Anterior cingulate cortex (tissue), 58 donors: ENCODE results near the gene PSME4.
"Not testable (repeated sequence)": the region's sequence is repeated elsewhere in the genome, so short reads cannot be mapped to it uniquely, and the experiment has no call there.

Source experiments
- DNase-seq, 58 donors: peaks; one replicate each; lab custom pipeline; 2025; lab: John Stamatoyannopoulos, UW

The PSME4 gene

GRCh38 chr2:53886406-53887280 is 84.2 kb downstream of the PSME4 start:
- no peak for DNase-seq

- no peak for DNase-seq
These were observed 85.9 kb downstream of the PSME4 start for GRCh38 chr2:53884883-53885282.

GRCh38 chr2:53881986-53882385 is 88.8 kb downstream of the PSME4 start:
- no peak for DNase-seq

- DNase-seq: no peak
These were observed 89.4 kb downstream of the PSME4 start for GRCh38 chr2:53881360-53881759.

GRCh38 chr2:53880756-53881155 is 90.0 kb downstream of the PSME4 start:
- DNase-seq: no peak

GRCh38 chr2:53877556-53877955 is 93.2 kb downstream of the PSME4 start:
- DNase-seq: no peak

GRCh38 chr2:53877112-53877511 is 93.7 kb downstream of the PSME4 start:
- no peak for DNase-seq

- no peak for DNase-seq
These were observed 96.3 kb downstream of the PSME4 start for GRCh38 chr2:53874401-53874950.

GRCh38 chr2:53867773-53868172 is 103.0 kb downstream of the PSME4 start:
- no peak for DNase-seq

- DNase-seq: no peak
These were observed 103.6 kb downstream of the PSME4 start for GRCh38 chr2:53867169-53867568.

GRCh38 chr2:53865962-53866361 is 104.8 kb downstream of the PSME4 start:
- no peak for DNase-seq

GRCh38 chr2:53865264-53865663 is 105.5 kb downstream of the PSME4 start:
- DNase-seq: no peak

GRCh38 chr2:53863538-53864227 is 107.1 kb downstream of the PSME4 start:
- no peak for DNase-seq

GRCh38 chr2:53861824-53862223 is 109.0 kb downstream of the PSME4 start:
- no peak for DNase-seq

- peak in 57 of 58 donors; percentile 21 to 84 (median 68) for DNase-seq
These were observed 111.3 kb downstream of the PSME4 start, which contains the start of gene GPR75 for GRCh38 chr2:53859206-53860181. TSS of gene GPR75 (minus strand) at chr2:53859967. CDS start at chr2:53854756, 5,211 bp downstream.

- DNase-seq: peak in 4 of 58 donors; percentile 5 to 24 (median 17)
These were observed 114.5 kb downstream of the PSME4 start for GRCh38 chr2:53856272-53856671.

GRCh38 chr2:53854678-53855077 is 116.1 kb downstream of the PSME4 start:
- no peak for DNase-seq

GRCh38 chr2:53852532-53852931 is 118.3 kb downstream of the PSME4 start:
- DNase-seq: no peak

GRCh38 chr2:53851052-53851757 is 119.6 kb downstream of the PSME4 start:
- DNase-seq: not testable (repeated sequence)
